ENCODE data around the gene TRIM22. TPM values are rescaled to one million over a fixed set of nuclear protein-coding genes. Genes with fewer than 3 reads are reported as not detected.

Gene TRIM22
- total RNA-seq, 1 donor from 2014 or later, result 60.6 TPM

- DNase-seq (ENCODE audit: low read depth in 2 of 2), result no peak
These were observed 48.8 kb downstream of the TRIM22 start for GRCh38 chr11:5738431-5738830.

- no peak for DNase-seq (ENCODE audit: low read depth in 2 of 2)
These were observed 57.0 kb downstream of the TRIM22 start for GRCh38 chr11:5746614-5747013.

- no peak for DNase-seq (ENCODE audit: low read depth in 2 of 2)
These were observed 60.2 kb downstream of the TRIM22 start for GRCh38 chr11:5749836-5750235.

GRCh38 chr11:5753943-5754342 is 64.4 kb downstream of the TRIM22 start, which contains the start of gene OR52N4:
OR52N4 (plus strand) TSS chr11:5754243; CDS start chr11:5754741, 498 bp downstream.
- no peak for DNase-seq (ENCODE audit: low read depth in 2 of 2)

Other genes starting within 250 kb of the TRIM22 start
- 0.13 TPM in 1 of 2 replicates, not detected in the other for gene OR51I1, start 248.3 kb upstream of the TRIM22 start, total RNA-seq
- not detected in 2 replicates for gene OR51I2, start 240.5 kb upstream of the TRIM22 start, total RNA-seq
- gene OR52D1, start 201.1 kb upstream of the TRIM22 start, total RNA-seq, result not detected in 2 replicates
- gene UBQLN3, start 179.8 kb upstream of the TRIM22 start, total RNA-seq, result not detected in 2 replicates
- not detected in 2 replicates for gene UBQLNL, start 173.1 kb upstream of the TRIM22 start, total RNA-seq
- 0.13 TPM in 2 replicates for gene OR52H1, start 141.2 kb upstream of the TRIM22 start, total RNA-seq
- not detected in 2 replicates for gene OR52B6, start 108.9 kb upstream of the TRIM22 start, total RNA-seq
- gene TRIM6, start 93.2 kb upstream of the TRIM22 start, total RNA-seq, result 0.38 and 3.9 TPM in 2 replicates
- 8.0 and 8.1 TPM in 2 replicates for gene TRIM34, start 64.8 kb upstream of the TRIM22 start, total RNA-seq
- gene TRIM5, start 4.7 kb upstream of the TRIM22 start, total RNA-seq, result 44.7 and 59.7 TPM in 2 replicates
- gene OR56B1, start 46.7 kb downstream of the TRIM22 start, total RNA-seq, result not detected in 2 replicates
- gene OR52N4, start 64.5 kb downstream of the TRIM22 start, total RNA-seq, result not detected in 2 replicates
- gene OR52N5, start 93.6 kb downstream of the TRIM22 start, total RNA-seq, result not detected in 2 replicates
- not detected in 2 replicates for gene OR52N1, start 101.5 kb downstream of the TRIM22 start, total RNA-seq
- not detected in 2 replicates for gene OR52N2, start 119.1 kb downstream of the TRIM22 start, total RNA-seq
- not detected in 2 replicates for gene OR52E6, start 152.1 kb downstream of the TRIM22 start, total RNA-seq
- not detected in 2 replicates for gene OR52E8, start 167.9 kb downstream of the TRIM22 start, total RNA-seq
- not detected in 2 replicates for gene OR52E4, start 190.8 kb downstream of the TRIM22 start, total RNA-seq
- gene OR52E5, start 203.4 kb downstream of the TRIM22 start, total RNA-seq, result not detected in 2 replicates